GM19324 (cell line): Measurements from ENCODE around the gene EPHB3.

ENCODE experiments used
- ATAC-seq: cut with Tn5 transposase; IDR thresholded peaks from one replicate; pipeline ENCODE4 v1.9.1; 2021; ENCODE audit warnings: mild to moderate bottlenecking, moderate library complexity; ENCODE audit not compliant: unreplicated experiment, low FRiP score

EPHB3 gene

DNA sequence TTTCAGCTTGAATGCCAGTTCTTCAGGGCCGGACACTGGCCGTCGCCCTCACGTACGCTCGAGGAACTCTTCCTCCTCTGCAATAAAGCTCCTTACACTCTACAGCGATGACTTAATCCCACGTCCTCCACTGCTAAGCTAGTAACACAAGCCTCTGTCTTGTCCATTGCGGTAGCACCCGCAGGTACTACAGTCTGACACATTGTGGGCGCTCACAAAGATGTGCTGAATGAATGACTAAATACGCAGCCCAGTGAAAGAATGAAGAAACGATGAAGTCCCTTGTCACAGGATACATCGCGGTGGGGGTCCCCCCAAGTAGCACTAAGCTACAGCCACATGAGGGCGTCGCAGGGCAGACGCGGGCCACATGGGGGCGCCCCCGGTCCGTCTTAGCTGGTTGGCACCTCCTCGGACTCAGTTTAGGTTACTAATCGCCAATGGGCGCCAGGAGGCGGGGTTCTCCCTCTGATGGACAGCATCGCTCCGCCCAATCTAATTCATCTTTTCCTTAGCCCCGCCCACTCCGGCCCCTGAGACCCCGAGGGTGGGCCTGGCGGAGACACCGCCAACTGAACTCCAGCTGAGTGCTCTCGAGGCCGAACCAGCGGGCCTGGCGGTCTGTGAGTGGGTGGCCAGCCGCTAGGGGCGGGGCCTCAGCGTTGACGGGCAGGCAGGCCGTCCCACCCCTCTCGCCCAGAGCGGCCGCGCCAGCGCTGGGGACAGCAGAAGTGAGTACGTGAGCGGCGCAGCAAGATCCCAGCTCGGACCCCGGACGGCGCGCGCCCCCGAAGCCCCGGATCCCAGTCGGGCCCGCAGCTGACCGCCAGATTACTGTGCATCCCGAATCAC lies at the start of gene EPHB3:
Gene EPHB3 (plus strand): TSS at position 725 of the 852 bp plus-strand sequence. CDS start 451 bp downstream, outside the sequence.
- ATAC-seq, result peak; percentile 51

DNA sequence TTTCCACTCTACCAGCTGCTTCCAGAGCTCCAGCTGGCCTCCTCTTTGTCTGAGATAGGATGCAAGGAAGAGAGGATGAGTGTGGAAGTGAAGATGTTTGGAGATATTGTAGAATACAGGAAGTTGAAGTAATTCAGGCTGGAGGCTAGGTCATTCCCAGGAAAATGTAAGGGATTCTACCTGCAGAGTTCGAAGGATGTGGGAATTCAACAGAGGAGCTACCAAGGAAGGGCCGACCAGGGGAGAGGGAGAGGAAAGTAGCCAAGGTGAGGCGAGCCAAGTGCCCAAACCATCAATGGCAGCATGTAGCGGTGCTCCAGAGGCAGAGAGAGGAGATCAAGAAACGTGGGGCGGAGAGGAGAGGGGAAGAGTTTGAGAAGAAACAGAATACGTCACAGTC lies 49.0 kb upstream of the EPHB3 start:
- ATAC-seq, result no peak

DNA sequence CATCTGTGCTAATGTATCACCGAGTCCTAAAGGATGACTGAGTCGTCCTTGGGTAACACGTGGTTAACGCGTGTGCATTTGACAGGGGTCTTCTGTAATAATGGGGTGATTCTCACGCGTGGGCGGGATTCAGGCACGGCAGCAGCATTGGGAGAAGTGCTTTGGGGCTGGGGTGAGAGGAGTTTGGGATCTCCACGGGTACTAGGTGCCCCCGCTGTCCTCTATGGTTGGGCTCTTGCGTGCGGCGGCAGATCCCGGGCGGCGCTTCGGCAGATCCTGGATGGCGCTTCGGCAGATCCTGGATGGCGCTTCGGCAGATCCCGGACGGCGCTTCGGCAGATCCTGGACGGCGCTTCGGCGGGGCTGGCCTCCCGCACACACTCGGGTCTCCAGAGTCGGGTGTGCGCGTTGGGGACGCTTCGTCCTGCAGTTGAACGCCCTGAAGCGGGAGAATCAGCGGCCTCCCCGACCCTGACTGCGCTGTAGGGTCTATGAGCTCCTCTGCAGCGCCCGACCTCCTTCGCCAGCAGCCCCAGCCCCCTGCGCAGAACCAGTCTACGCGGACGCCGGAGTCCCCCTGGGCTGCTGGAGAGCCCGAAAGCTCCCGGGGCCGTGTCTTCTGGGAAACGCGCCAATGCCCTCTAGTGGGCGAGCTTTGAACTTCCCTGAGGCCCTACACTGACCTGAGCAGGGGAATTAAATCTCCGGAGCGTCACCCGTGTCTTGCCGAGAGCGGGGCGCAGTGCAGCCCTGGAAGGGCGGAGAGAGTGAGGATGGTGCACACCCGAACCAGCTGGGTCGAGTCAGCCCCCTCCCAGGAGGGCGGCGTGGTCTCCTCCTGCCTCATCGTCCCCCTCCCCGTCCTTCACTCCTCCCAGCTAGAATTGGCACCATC lies 48.1 kb upstream of the EPHB3 start:
- peak; percentile 60 for ATAC-seq

DNA sequence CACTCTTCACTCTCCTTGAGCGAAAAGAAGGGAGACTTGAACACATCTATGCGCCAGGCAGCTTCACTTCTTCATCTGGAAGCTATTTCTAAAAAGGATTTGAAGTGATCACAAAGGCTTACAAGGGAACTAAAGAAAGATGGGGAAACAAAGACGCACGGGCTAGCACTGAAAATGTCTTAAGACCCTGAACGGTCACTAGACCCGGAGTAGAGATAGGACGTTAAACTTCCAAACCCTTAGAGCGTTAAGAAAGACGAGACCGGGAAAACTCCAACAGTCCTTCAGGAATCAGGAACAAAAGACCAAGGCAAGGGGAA lies 47.5 kb upstream of the EPHB3 start:
- ATAC-seq, result no peak

DNA sequence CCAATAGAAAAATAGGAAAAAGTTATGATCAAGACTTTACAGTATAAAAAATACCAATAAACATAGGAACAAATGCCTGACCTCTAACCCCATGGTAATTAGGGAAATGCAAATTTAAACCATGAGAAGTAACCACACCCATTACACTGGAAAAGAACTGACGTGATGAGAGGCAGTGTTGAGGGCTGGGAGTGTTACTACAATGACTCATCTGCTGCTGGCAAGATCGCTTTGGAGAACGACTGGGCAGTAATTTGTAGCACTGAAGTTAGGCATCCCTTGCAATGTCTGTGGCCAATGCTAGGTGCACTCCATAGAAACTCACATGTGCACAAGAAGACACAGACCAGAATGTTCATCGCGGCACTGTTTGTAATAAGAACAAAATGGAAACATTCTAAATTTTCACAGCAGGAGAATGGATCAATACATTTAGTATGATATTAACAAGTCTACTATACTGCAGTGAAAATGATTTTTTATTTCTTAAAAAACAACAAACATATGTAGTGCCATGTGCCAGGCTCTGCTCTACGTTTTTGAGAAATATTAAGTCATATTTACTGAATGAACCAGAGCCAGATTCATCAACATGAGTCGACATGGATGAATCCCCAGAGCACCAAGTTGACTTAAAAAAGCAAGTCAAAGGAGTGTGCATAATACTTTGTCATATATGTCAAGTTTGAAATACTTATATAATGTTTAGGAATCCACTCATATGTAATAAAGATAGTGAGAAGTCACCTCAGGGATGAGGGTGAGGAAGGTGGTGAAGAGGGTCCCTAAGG lies 37.6 kb upstream of the EPHB3 start:
- no peak for ATAC-seq

DNA sequence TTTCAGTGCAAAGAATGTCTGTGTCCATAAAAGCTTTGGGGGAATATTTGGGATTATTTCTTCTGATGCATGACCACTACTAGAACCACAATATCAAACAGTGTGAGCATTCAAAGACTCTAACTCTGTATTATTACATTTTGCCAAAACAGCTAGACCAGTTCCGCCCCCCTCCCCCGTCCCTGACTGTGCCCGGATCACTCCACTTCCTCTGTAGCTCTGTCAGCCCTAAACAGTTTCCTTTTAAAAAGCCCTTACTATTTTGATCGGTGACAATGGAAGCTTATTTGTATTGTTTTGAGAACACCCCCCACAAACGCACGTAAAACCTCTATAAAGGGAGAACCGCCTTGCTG lies 36.6 kb upstream of the EPHB3 start:
- no peak for ATAC-seq

DNA sequence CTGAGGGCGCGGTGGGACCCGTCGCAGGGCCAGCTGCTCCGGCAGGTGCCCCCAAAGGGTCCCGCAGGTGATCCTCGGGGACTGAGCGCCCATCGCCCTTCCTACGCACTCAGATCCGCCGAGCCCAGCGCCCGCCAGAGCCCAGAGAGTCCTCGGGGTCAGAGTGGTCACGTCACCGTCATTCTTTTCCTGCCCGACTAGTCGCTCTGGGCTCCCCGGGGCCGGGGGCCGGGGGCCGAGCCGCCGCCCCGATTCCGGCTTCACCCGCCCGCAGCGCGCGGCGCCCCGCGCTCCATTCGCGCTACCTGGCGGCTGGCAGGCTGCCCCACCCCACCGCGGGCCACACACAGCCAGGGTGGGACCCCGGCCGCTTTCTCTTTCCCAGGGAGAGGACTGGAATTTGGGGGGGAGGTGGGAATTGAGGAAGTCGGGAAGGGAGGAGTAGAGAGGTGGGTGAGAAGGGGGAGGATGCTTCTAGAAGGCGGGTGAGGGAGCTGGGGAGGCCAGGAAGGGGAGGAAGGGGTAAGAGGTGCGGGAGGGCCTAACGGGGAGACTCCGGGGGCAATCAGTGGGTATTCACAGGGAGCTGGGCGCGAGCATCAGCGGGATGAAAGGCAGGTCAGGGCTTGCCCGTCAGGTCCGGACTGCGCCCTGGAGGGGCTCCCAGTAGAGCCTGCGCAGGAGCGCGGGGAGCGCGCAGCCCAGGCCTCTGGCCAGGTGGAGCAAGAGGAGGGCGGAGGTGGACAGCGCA lies 36.1 kb upstream of the EPHB3 start:
- ATAC-seq, result no peak

DNA sequence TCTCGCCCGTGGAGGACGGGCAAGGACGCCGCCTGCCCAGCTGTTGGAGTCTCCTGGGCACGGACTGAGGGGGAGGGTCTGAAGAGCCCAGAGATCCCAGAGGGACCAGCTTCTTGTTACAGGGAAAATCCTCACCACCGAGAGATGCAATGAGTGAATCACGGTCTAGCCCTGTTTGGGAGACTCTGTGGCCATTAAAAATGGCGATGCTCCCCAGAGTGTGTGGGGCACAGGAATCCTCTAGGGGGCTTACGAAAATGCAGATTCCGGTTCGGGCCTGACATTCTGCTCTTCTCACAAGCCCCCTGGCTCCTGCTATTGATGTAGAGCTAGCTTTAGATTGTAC lies 35.5 kb upstream of the EPHB3 start:
- no peak for ATAC-seq

DNA sequence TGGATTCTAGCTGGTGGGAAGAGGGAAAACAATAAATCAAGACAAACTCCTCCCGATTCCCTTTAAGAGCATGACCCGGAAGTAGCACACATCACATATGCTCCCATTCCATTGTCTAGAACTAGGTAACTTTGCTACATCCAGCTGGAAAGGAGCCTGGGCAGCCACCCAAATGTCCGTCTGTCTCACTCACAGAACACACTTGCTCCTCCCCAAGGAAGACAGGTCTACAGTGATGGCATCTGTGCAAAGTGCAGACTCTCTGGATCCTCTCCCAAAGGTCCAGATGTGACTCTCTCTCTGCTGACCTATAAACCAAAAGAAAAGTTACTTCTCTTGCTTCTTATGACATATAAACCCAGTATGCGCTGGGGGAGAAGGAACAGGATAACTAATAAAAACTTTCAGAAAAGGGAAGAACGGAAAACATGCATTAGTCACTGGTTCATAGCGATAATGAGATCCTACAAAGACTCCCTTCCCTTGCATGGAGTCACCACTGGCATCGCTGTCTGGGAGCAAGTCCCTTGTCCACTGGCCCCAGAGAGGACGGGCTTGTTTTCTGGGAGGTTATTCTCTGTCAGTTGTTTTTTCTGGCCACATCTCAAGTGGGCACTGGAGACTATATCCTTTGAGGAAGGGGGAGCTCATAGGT lies 29.8 kb upstream of the EPHB3 start:
- no peak for ATAC-seq

DNA sequence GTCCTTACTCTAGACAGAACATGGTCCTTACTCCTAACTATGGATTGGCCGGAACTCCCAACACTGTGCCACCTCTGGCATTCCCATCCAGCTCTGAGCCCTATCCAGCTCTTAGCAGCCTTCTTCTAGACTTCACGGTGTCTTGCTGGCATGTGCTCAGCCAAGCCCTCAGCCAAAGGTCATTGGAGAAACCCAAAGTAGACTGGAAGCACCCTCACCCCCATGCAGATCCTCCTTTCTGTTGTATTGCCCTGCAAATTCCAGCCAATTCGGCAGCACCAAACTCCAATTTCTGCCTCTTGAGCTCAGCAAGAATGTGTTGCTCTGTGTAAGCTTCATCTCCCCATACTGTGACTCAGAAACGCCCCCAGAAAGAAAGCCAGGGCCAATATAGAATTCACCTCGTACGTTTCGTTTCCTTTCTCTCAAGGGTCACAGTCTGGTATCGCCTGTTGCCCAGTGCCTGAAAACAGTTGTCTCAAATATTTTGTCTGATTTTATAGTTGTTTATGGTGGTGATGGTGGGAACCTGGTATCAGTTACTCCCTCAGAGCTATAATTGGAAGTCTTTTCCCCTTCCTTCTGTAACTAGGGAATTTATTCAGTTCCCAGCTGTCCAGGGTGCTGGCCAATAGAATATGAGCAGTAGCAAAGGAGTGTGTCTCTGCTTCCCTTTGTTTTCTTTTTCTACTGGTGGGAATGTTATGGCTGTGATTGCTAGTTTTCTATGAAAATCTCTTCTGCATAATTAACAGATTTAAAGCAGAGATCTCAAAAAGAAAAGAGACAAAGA lies 28.4 kb upstream of the EPHB3 start:
- ATAC-seq, result no peak

DNA sequence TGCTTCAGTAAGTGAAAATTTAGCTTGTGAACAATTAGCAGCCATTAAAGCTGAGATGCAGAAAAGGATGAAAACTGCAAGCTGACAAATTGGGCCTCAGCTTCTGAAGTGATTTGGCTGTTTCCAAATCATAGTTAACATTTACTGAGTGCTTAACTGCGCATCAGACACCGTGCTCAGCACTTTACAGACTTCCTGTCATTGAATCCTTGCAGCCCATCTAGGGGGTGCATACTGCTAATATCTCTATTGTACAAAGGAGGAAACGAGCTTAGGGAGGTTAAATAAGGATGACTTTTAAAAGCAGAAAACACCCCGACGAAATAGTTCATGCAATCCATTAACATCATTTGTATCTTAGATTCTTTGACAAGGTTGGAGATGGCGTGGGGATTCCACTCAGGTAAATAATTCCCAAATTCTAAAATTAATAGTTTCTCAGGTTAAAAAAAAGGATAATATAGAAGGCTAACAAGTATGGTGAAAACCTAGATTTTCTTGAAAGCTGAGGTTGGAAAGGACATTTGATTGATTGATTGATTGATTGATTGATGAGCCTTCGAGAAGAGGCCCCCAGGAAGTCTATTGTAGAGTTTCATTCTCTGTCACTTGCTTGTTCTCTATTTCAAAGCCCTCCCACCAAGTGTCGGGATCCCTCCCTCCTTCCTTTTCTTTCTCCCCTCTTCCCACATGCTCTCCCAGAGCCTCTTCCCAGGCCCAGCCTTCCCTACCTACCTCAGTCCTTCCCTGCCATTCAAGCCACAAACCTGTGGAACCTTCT lies 23.5 kb upstream of the EPHB3 start:
- ATAC-seq, result no peak

DNA sequence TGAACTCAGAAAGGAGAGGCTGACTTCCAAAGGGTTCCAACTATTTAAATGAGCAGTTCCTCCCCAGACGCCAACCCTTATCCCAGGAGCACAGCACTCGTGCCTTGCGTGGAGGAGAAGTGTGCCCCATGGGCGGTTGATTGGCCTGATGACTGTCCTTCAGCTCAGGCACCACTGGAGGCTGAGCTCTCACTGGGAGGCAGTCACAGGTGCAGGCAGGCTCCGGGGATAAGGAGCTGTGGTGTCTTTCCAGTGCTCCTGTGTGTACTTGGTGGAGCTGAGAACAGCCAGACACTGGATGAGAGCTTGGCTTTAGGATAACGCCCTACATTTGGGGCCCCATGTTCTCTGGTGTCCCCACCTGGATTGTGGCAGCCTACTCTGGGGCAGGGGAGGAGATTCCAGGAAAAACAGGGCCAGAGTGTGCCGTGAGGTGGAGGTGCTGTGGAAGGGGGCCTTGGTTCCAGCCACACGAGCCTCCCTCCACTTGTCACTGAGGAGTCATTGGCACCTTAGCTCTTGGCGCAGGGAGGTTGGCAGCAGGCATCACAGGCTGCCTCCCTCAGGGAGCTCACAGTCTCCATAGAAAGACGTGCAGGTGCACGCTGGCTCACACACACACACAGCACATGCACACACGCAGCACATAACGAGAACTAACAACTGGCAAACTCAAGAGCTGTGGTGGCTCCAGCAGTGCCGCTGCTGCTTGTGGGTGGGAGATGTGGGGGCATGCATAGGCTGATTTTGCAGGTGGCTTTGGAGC lies 22.7 kb upstream of the EPHB3 start:
- no peak for ATAC-seq

DNA sequence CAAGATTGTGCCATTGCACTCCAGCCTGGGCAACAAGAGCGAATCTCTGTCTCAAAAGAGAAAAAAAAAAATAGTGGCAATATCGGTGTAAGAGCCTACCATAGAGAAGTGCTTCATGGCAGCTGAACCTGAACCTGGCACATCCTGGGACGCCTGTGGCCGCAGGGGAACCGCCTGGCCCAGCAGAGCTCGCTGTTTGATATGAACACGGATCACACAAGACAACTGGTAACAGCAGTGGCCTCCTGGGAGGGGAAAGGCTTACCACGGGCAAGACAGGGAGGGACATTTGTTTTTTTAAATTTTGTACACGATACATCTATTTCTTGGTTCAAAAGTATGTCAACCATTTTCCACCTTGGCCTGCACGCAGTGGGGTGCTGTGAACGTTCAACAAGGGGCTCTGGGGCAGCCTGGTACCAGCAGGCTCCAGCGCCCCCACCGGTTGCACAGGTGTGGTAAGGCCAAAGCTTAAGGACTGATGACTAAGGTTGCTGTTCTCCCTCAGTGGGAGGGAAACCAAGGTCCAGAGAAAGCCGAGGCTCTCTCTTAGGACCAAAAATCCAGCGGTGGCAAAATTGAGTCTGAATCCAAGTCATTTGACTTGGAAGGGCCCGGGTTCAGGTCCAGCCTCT lies 21.7 kb upstream of the EPHB3 start:
- ATAC-seq, result no peak

DNA sequence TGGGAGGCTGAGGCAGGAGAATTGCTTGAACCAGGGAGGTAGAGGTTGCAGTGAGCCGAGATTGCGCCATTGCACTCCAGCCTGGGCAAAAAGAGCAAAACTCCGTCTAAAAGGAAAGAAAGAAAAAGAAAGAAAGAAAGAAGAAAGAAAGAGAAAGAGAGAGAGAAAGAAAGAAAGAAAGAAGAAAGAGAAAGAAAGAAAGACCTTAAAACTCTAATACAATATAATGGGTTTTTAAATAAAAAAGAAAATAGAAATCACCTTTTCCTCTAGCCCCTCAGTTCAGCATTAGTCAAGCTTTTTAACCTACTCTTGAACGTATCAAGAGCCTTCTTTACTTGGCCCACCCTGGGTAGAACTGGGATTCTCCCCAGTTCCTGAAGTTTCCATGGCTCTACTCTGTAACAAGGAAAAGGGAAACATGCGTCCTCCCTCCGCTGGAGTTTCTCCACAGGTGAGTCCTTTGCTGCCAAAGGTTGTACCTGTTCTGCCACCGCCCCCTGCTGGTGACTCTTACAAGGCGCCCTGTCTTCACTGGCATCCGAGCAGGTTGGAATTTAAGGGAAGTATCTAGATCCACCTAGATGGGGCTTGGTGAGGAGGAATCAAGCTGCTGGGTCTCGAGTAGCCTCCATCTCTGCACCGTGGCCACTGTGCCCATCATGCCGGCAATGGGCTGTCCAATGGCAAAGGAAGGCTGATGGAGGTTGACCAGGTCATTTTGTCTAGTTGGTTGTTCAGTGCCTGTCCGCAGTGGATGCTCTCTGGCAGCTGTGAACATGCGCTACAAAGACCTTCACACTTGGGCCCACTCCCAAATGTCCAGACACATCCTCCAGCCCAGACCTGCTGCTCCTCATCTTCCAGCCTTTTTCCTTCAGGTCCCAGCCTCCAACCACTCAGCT lies 20.6 kb upstream of the EPHB3 start:
- no peak for ATAC-seq

DNA sequence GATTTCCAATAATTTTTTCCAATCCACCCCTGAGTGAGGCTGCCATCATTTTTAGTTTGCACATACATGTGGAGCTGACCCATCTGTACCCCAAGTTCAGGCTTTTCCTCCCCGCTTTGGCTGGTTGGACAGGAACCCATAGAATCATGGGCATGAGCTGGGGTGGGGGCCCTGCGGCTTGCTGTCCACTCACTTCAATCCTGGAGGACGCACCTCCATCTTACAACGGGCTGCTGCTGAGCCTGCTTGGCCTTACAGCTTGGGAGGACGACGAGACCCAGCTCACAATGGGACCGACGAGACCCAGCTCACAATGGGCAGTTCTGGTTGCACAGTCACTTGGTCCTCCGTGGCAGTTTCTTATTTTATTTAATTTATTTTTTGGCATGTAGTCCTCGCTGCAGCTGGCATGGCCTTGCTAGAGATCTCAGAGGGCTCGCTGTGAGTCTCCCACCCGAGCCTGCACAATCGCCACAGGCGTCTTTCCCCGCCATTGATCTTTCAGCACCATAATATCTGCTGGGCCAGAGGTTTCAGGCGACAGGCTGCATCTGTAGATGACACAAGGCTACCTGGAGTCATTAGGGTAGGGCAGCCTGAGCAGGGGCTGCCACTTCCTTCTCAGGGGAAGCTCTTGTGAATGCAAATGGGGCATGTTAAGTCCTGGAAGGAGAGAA lies 19.6 kb upstream of the EPHB3 start:
- no peak for ATAC-seq

DNA sequence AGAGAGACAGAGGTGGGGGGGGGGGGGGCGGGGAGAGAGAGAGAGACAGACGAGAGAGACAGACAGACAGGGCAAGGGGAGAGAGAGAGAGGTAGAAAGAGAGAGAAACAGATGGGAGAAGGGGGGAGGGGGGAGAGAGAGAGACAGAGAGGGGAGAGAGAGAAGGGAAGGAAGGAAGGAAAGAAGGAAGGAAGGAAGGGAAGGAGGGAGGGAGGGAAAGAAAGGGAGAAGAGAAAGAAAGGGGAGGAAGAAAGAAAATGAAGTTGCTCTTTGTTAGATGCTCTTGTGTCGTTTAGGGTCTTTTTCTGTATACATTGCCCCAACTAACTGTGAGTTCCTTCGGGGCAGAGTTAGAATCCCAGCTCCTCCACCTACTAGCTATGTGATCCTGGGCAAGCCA lies 19.0 kb upstream of the EPHB3 start:
- ATAC-seq, result no peak
